Hair follicle dermal papilla cell (primary cell): Measurements from ENCODE around the gene PAK1IP1. TPM values are rescaled to one million over a fixed set of nuclear protein-coding genes. Genes with fewer than 3 reads are reported as not detected.

Experiments
- small RNA-seq: library from RNA; depleted of rRNA; stranded (forward); fragments of <200 nt; gene quantifications from one replicate; pipeline ENCODE3, GENCODE V24; 2012
- total RNA-seq: library from RNA; depleted of rRNA; stranded (reverse); fragments of >200 nt; gene quantifications from 2 replicates; pipeline ENCODE4 v1.2.3, GENCODE V29; 2012

The PAK1IP1 gene
- total RNA-seq = 15.1 and 18.2 TPM in 2 replicates

GRCh38 chr6:10694302-10695085 lies at the start of gene PAK1IP1, which contains the start of gene C6orf52:
Gene PAK1IP1 (plus strand): TSS chr6:10694972. CDS start chr6:10694986, 14 bp downstream.
Gene C6orf52 (minus strand): TSS chr6:10694616. CDS start chr6:10687550, 7,066 bp downstream.

GRCh38 chr6:10722820-10723566 lies 28.2 kb downstream of the PAK1IP1 start, which contains the start of gene TMEM14C:
Gene TMEM14C (plus strand): TSS chr6:10723070. CDS start chr6:10724614, 1,544 bp downstream.

GRCh38 chr6:10747251-10747972 lies 52.6 kb downstream of the PAK1IP1 start, which contains the start of gene TMEM14B:
Gene TMEM14B (plus strand): TSS chr6:10747805. CDS start chr6:10749246, 1,441 bp downstream.

Small RNAs within 50 kb of the gene (small RNA-seq; reads per million reads assigned to genes)
- not detected for gene RF00019
- not detected for gene RNA5SP203

Other genes with a start within 250 kb of the PAK1IP1 start
- 0.16 TPM in 1 of 2 replicates, not detected in the other for gene GCNT2, start 173.6 kb upstream of the PAK1IP1 start, total RNA-seq
- gene C6orf52, start 356 bp upstream of the PAK1IP1 start, total RNA-seq = 0.81 TPM in 1 of 2 replicates, not detected in the other
- gene TMEM14C, start 28.1 kb downstream of the PAK1IP1 start, total RNA-seq = 92.0 and 93.6 TPM in 2 replicates
- 41.4 and 45.5 TPM in 2 replicates for gene TMEM14B, start 52.8 kb downstream of the PAK1IP1 start, total RNA-seq
- gene MAK, start 143.6 kb downstream of the PAK1IP1 start, total RNA-seq = not detected in 2 replicates
- not detected in 2 replicates for gene GCM2, start 187.1 kb downstream of the PAK1IP1 start, total RNA-seq
- 0.16 TPM in 1 of 2 replicates, not detected in the other for gene SYCP2L, start 192.1 kb downstream of the PAK1IP1 start, total RNA-seq